Right lobe of liver (tissue), 4 donors: Measurements from ENCODE around the gene FBXL17.

Source experiments
- POLR2A ChIP-seq: fragments of 450-650 bp; IDR thresholded peaks from one replicate; pipeline ENCODE4 v1.6.1; 2017; ENCODE audit warnings: antibody characterized with exemption, mild to moderate bottlenecking
- TF ChIP-seq, protein P1 (sequence below), 4 donors: fragments of 200-600 bp in 3 of 4; fragments of 450-650 bp in 1 of 4; IDR thresholded peaks; one replicate each; pipeline versions ENCODE4 v1.5.1 to v1.8.0; 2016 to 2022; ENCODE audit warnings: antibody characterized with exemption in 4 of 4, mild to moderate bottlenecking in 2 of 4
- donor health status: DM: no; HTN: no; CAD: no.
- donor health status: DM: no; HTN: no; CAD: no.
- donor health status: DM: no; HTN: yes; CAD: no.

DNA sequence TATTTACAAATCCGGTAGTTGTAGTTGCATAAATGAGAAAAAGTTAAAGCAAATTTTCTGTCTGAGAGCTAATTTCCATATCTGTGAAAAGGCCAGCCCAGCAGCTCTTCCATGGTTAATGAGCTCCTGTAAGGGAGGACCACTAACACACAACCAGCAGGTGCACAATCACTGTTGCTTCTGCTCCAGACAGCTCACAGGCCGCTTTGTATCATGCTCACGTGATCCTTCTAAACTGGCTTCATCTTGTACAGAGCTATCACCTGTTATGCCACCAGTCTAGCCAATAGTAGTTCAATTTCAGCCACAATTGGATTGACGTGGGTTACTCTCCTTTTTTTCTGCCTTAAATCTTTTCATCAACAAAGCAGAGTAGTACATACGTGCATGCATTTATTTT lies 38.3 kb upstream of the FBXL17 start:
- TF ChIP-seq, protein P1, sequence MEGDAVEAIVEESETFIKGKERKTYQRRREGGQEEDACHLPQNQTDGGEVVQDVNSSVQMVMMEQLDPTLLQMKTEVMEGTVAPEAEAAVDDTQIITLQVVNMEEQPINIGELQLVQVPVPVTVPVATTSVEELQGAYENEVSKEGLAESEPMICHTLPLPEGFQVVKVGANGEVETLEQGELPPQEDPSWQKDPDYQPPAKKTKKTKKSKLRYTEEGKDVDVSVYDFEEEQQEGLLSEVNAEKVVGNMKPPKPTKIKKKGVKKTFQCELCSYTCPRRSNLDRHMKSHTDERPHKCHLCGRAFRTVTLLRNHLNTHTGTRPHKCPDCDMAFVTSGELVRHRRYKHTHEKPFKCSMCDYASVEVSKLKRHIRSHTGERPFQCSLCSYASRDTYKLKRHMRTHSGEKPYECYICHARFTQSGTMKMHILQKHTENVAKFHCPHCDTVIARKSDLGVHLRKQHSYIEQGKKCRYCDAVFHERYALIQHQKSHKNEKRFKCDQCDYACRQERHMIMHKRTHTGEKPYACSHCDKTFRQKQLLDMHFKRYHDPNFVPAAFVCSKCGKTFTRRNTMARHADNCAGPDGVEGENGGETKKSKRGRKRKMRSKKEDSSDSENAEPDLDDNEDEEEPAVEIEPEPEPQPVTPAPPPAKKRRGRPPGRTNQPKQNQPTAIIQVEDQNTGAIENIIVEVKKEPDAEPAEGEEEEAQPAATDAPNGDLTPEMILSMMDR (IDR thresholded peaks at IDR 0.05), result no peak
- TF ChIP-seq POLR2A, result no peak
